ENCODE measurements around the gene OCA2. TPM values are rescaled to one million over a fixed set of nuclear protein-coding genes. Genes with fewer than 3 reads are reported as not detected.
"Not testable (repeated sequence)": the region's sequence is repeated elsewhere in the genome, so short reads cannot be mapped to it uniquely, and the experiment has no call there.

The OCA2 gene
- total and polyA plus RNA-seq, 4 donors = 0.49 to 23.0 (median 2.3) TPM

DNA sequence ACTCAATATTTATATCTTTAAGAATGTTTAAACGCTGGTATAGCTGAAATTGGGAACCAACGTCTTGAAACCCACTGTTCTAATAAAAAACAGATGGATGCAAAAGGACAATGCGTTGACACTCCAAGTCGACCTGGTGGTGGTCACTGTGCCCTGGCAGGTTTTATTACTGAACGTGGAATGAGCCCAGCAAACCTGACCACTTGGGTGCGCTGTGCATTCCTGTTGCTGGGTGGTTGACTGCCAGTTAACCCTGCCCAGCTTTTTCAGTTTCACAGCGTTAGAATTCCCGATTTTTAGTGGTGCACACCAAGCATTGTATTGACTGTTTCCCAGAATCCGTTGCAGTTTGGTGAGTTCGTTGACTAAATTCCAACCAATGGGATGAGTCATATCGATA is 384.4 kb downstream of the OCA2 start:
- H3K9ac ChIP-seq (ENCODE audit: insufficient read depth in 1 of 2, low read length in 2 of 2) = no peak overlapping the region
- H3K27me3 ChIP-seq (ENCODE audit: control insufficient read depth in 3 of 3, insufficient read depth in 3 of 3, low read length in 2 of 3) = no peaks in the 10 kb centered on the region
- H3K36me3 ChIP-seq (ENCODE audit: control insufficient read depth in 4 of 4, insufficient read depth in 4 of 4, low read length in 4 of 4) = no peaks in the 10 kb centered on the region
- no peak overlapping the region for H3K4me3 ChIP-seq
- DNase-seq (no peak), ATAC-seq (ENCODE audit: insufficient read depth, low FRiP score) (no peak)
- no peaks in the 10 kb centered on the region for H3K4me1 ChIP-seq (ENCODE audit: control insufficient read depth in 5 of 5, insufficient read depth in 5 of 5, low read length in 5 of 5)
- 83 to 86% methylated on average over 11 of the region's 11 CpGs for WGBS, 2 donors
- no peak overlapping the region for H3K27ac ChIP-seq (ENCODE audit: low read depth in 1 of 2, low read length in 1 of 2)
- no peak for TF ChIP-seq CTCF (IDR thresholded peaks at IDR 0.05; ENCODE audit: control extremely low read depth, extremely low read depth)
- peaks cover 0 to 11% (median 7%) of the 10 kb centered on the region in 4 donors for H3K9me3 ChIP-seq (ENCODE audit: control insufficient read depth in 4 of 4, insufficient read depth in 3 of 4, low read length in 3 of 4)

DNA sequence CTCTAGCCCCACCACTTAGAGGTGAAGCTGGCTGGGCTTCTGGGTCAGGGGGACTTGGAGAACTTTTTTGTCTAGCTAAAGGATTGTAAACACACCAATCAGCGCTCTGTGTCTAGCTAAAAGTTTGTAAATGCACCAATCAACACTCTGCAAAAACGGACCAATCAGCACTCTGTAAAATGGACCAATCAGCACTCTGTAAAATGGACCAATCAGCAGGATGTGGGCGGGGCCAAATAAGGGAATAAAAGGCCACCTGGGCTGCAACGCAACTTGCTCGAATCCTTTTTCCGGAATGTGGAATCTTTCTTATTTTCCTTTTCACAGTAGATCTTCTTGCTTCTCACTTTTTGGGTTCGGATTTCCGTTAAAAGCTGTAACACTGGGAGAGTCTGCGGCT is 385.3 kb downstream of the OCA2 start:
- H3K27me3 ChIP-seq (ENCODE audit: control insufficient read depth in 3 of 3, insufficient read depth in 3 of 3, low read length in 2 of 3); H3K4me3 ChIP-seq; H3K4me1 ChIP-seq (ENCODE audit: control insufficient read depth in 5 of 5, insufficient read depth in 5 of 5, low read length in 5 of 5); DNase-seq; H3K9ac ChIP-seq (ENCODE audit: insufficient read depth in 1 of 2, low read length in 2 of 2); H3K36me3 ChIP-seq (ENCODE audit: control insufficient read depth in 4 of 4, insufficient read depth in 4 of 4, low read length in 4 of 4); ATAC-seq (ENCODE audit: insufficient read depth, low FRiP score); H3K27ac ChIP-seq (ENCODE audit: low read depth in 1 of 2, low read length in 1 of 2): not testable (repeated sequence)
- peaks cover 0 to 11% (median 7%) of the 10 kb centered on the region in 4 donors for H3K9me3 ChIP-seq (ENCODE audit: control insufficient read depth in 4 of 4, insufficient read depth in 3 of 4, low read length in 3 of 4)
- 85% methylated on average over 9 of the region's 9 CpGs for WGBS, 2 donors

- Histone ChIP-seq H3K4me1 (ENCODE audit: control insufficient read depth in 5 of 5, insufficient read depth in 5 of 5, low read length in 5 of 5) (peaks cover 0 to 15% (median 0%) of the 10 kb centered on the region in 5 donors), H3K27me3 (ENCODE audit: control insufficient read depth in 3 of 3, insufficient read depth in 3 of 3, low read length in 2 of 3) (no peaks in the 10 kb centered on the region), H3K36me3 (ENCODE audit: control insufficient read depth in 4 of 4, insufficient read depth in 4 of 4, low read length in 4 of 4) (no peaks in the 10 kb centered on the region), H3K9ac (ENCODE audit: insufficient read depth in 1 of 2, low read length in 2 of 2) (no peak overlapping the region), H3K4me3 (no peak overlapping the region), H3K27ac (ENCODE audit: low read depth in 1 of 2, low read length in 1 of 2) (no peak overlapping the region), H3K9me3 (ENCODE audit: control insufficient read depth in 4 of 4, insufficient read depth in 3 of 4, low read length in 3 of 4) (peaks cover 0 to 3% (median 0%) of the 10 kb centered on the region in 4 donors)
- no peak for TF ChIP-seq CTCF (IDR thresholded peaks at IDR 0.05; ENCODE audit: control extremely low read depth, extremely low read depth)
- WGBS, 2 donors = 38 to 65% methylated on average over 2 of the region's 2 CpGs
- DNase-seq (peak in 1 of 3 donors; percentile 12), ATAC-seq (ENCODE audit: insufficient read depth, low FRiP score) (no peak)
Observed at GRCh38 chr15:27707257-27707656, 391.9 kb downstream of the OCA2 start.

DNA sequence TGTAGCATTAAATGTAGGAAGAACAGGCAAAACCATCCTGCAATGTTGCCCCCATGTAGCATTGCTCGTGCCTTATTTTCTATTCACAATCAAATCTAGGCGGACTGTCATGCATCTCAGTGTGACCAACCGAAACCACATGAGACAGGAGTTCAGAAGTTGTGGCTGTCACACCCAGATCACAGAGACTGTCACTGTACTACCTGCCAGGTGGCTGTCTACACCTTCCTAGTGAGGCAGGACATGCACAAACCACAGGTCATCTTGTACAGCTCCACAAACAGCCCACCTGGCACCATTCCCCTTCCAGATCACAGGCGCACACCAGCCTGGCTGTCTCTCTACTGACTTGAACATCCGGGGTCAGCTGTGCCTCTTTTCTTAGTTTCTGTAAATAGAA is 392.8 kb downstream of the OCA2 start:
- no peak overlapping the region for H3K9ac ChIP-seq (ENCODE audit: insufficient read depth in 1 of 2, low read length in 2 of 2)
- H3K4me1 ChIP-seq (ENCODE audit: control insufficient read depth in 5 of 5, insufficient read depth in 5 of 5, low read length in 5 of 5) = peaks cover 0 to 17% (median 0%) of the 10 kb centered on the region in 5 donors
- H3K4me3 ChIP-seq = no peak overlapping the region
- ATAC-seq (ENCODE audit: insufficient read depth, low FRiP score) = no peak
- 93% methylated on average over 5 of the region's 5 CpGs for WGBS, 2 donors
- no peaks in the 10 kb centered on the region for H3K27me3 ChIP-seq (ENCODE audit: control insufficient read depth in 3 of 3, insufficient read depth in 3 of 3, low read length in 2 of 3)
- TF ChIP-seq CTCF (IDR thresholded peaks at IDR 0.05; ENCODE audit: control extremely low read depth, extremely low read depth) = no peak
- DNase-seq = no peak
- no peak overlapping the region for H3K27ac ChIP-seq (ENCODE audit: low read depth in 1 of 2, low read length in 1 of 2)
- no peaks in the 10 kb centered on the region for H3K36me3 ChIP-seq (ENCODE audit: control insufficient read depth in 4 of 4, insufficient read depth in 4 of 4, low read length in 4 of 4)
- H3K9me3 ChIP-seq (ENCODE audit: control insufficient read depth in 4 of 4, insufficient read depth in 3 of 4, low read length in 3 of 4) = peaks cover 0 to 7% (median 0%) of the 10 kb centered on the region in 4 donors

Measured in lung (tissue), 12 donors.